Kidney (tissue), 14 donors: ENCODE results near the gene RXRG. TPM values are rescaled to one million over a fixed set of nuclear protein-coding genes. Genes with fewer than 3 reads are reported as not detected.

Source experiments
- DNase-seq, 5 donors: peaks; one replicate each; pipeline ENCODE4 v3.0.0-alpha.2; 2013 to 2020
- FAIRE-seq: peaks from 2 replicates; lab custom pipeline; 2012; peaks lifted over from hg19 to GRCh38; lab: Jason Lieb, UNC
- H3K27ac ChIP-seq, 2 donors: one replicate each; pipeline ENCODE4 v1.7.0; 2013; ENCODE audit warnings: low read depth in 2 of 2, low read length in 2 of 2, inconsistent platforms in 1 of 2
- H3K27me3 ChIP-seq: one replicate; pipeline ENCODE4 v1.7.1; 2013; ENCODE audit warnings: low read length, inconsistent platforms; ENCODE audit not compliant: control insufficient read depth, insufficient read depth
- H3K36me3 ChIP-seq, 3 donors: one replicate each; pipeline versions ENCODE4 v1.7.0 to v1.7.1; 2013; ENCODE audit warnings: low read length in 3 of 3, control low read depth in 1 of 3, inconsistent platforms in 1 of 3; ENCODE audit not compliant: insufficient read depth in 3 of 3, control insufficient read depth in 2 of 3
- H3K4me1 ChIP-seq, 3 donors: one replicate each; pipeline versions ENCODE4 v1.7.0 to v1.7.1; 2013; ENCODE audit warnings: low read length in 3 of 3, inconsistent platforms in 1 of 3, low read depth in 1 of 3; ENCODE audit not compliant: control insufficient read depth in 2 of 3, insufficient read depth in 2 of 3
- H3K4me3 ChIP-seq, 3 donors: one replicate each; pipeline versions ENCODE4 v1.7.0 to v1.8.1; 2013; ENCODE audit warnings: low read length in 3 of 3, control low read depth in 1 of 3, inconsistent platforms in 1 of 3
- H3K9ac ChIP-seq, 3 donors: one replicate each; pipeline versions ENCODE4 v1.7.0 to v1.7.1; 2013; ENCODE audit warnings: low read length in 3 of 3, control low read depth in 1 of 3, inconsistent platforms in 1 of 3
- H3K9me3 ChIP-seq, 3 donors: one replicate each; pipeline versions ENCODE4 v1.7.0 to v1.7.1; 2013; ENCODE audit warnings: low read length in 3 of 3, control low read depth in 1 of 3, inconsistent platforms in 1 of 3; ENCODE audit not compliant: control insufficient read depth in 2 of 3, insufficient read depth in 1 of 3
- CTCF ChIP-seq: IDR thresholded peaks from 3 replicates; pipeline ENCODE4 v1.5.1; 2012; ENCODE audit warnings: mild to moderate bottlenecking, moderate library complexity, borderline replicate concordance; ENCODE audit not compliant: insufficient read depth; ENCODE audit errors: extremely low read depth
- intact Hi-C: fragments of 100-400 bp; cut with DNase I; formaldehyde crosslinking; loops from one replicate; pipeline ENCODE4 v1.11.1; 2022
- polyA plus RNA-seq: library from polyadenylated mRNA; stranded (reverse); fragments of 350-450 nt; fragmentation: Illumina TruSeq; extraction: RNeasy Lipid Tissue Mini Kit (QIAGEN cat#74804); gene quantifications from one replicate; pipeline ENCODE4 v1.2.3, GENCODE V29; 2014; ENCODE audit warnings: low read depth, low replicate concordance; ENCODE audit not compliant: insufficient read depth
- total RNA-seq: library from RNA; stranded (reverse); fragmentation: NEBNext Ultra II Directional; extraction: Animal tissue kit (Norgen Biotek cat#: 25700); gene quantifications from one replicate; pipeline ENCODE4 v1.2.1, GENCODE V29; 2021
- donor health status: control.
- donor health status: control.
- donor health status: control.
- donor health status: control.
- donor health status: control.
- donor health status: DM: yes; HTN: yes; CAD: no.
- donor health status: Normal renal cell carcinoma (clear cell type).

The RXRG gene
- total and polyA plus RNA-seq, 2 donors from 2014 or later, result 0.39 to 0.44 TPM

DNA sequence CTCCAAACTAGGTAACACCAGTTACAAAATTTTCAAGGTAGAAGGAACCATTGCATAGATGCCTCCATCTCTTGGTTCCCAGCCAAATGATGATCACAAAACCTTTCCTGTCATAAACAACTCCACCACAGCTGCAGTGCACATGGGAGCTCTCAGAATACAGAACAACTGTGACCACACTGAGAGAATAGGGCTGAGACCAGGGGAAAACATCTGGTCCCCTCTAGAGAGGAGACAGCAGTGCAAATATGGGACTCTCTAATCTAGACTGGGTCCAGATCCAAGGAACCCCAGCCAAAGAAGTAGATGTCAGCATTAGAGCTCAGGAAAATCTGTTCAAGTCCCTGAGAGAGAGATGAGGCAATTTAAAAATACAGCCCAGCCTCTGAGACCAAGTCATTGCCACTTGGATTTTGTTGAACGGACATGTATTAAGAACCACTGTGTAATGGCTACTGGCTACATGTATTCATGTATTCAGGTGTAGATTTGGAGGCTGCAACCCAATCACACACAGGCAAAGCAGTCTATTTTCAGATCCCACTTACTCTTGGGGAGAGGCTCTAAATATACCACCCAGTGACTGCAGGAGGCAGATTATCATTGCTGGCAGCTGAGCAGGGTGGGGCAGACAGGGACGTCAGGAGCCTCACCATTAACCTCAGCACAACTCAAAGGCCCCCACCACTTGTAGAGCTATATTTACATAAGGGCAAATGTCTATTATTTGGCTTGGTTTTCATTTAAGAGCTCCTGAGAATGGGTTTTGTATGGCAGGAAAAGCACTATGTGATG, 7.6 kb upstream of the RXRG start:
- no peak overlapping the region for H3K27ac ChIP-seq
- intact Hi-C loops, result no loop called here
- FAIRE-seq, result no peak
- H3K9ac ChIP-seq, result no peak overlapping the region
- H3K4me3 ChIP-seq, result no peak overlapping the region
- H3K36me3 ChIP-seq, result no peaks in the 10 kb centered on the region
- no peak for DNase-seq
- H3K9me3 ChIP-seq, result no peaks in the 10 kb centered on the region
- no peaks in the 10 kb centered on the region for H3K27me3 ChIP-seq
- no peak for TF ChIP-seq CTCF
- H3K4me1 ChIP-seq, result no peaks in the 10 kb centered on the region

GRCh38 chr1:165451691-165452090, 6.8 kb upstream of the RXRG start:
- TF ChIP-seq CTCF, result no peak
- Histone ChIP-seq H3K9me3 (no peaks in the 10 kb centered on the region), H3K9ac (no peak overlapping the region), H3K4me1 (no peaks in the 10 kb centered on the region), H3K27ac (no peak overlapping the region), H3K36me3 (no peaks in the 10 kb centered on the region), H3K27me3 (no peaks in the 10 kb centered on the region), H3K4me3 (no peak overlapping the region)
- intact Hi-C loops, result no loop called here
- no peak for DNase-seq
- FAIRE-seq, result no peak

DNA sequence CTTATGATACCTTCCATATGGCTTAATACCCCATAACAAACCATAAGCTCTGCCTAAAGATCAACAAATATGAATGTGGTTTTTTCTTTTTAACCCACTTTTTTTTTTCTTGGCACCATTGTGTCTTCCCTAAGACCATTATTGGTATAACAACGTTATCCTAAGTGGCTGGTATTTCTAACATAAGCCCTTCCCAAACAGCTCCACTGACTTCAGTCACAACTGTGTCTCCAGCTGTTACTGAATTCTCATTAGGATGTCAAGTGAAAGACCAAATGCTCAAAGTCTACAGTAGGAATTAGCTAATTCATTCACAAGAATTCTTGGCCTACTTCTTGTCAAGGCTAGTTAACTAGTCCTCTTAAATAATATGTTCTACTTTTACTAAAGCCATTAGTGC, 4.2 kb upstream of the RXRG start:
- no peak for TF ChIP-seq CTCF
- FAIRE-seq, result no peak
- intact Hi-C loops, result no loop called here

More for the DNA sequence above, 4.2 kb upstream of the RXRG start:
- H3K36me3 ChIP-seq, result no peaks in the 10 kb centered on the region
- no peaks in the 10 kb centered on the region for H3K27me3 ChIP-seq
- no peak overlapping the region for H3K27ac ChIP-seq
- no peak overlapping the region for H3K9ac ChIP-seq
- no peak for DNase-seq
- H3K4me3 ChIP-seq, result no peak overlapping the region
- no peaks in the 10 kb centered on the region for H3K9me3 ChIP-seq
- no peaks in the 10 kb centered on the region for H3K4me1 ChIP-seq
